ENCODE results near the gene PAK5. TPM values are rescaled to one million over a fixed set of nuclear protein-coding genes. Genes with fewer than 3 reads are reported as not detected.

The PAK5 gene
- total and polyA plus RNA-seq, 5 experiments from 2014 or later, result not detected

DNA sequence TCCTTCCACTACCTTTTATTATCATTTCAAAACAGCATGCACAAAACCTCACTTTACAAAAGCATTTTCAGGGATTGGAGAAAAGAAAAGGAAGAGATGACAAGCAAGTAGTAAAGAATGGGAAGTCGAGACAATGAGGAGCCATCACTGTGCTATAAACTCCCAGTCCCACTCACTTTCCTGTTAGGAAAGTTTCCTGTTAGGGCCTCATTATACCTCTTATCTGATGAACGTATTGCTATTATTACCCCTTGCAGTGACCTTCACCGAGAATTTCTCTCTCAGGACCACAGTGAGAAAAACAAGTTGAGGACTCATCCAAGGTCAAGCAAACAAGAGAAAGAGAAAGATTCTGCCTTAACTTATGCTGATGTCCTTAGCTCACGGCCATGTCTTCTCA is 295.7 kb downstream of the PAK5 start:
- Mint-ChIP-seq H3K9me3 (peaks cover 0 to 15% (median 3%) of the 10 kb centered on the region in 9 donors), H3K27me3 (peaks cover 0 to 13% (median 6%) of the 10 kb centered on the region in 5 donors), H3K36me3 (no peaks in the 10 kb centered on the region), H3K4me1 (no peaks in the 10 kb centered on the region), H3K27ac (no peak overlapping the region), H3K4me3 (no peak overlapping the region)
- no peak for DNase-seq
- POLR2A ChIA-PET, result no interaction called here
- no peak for ATAC-seq

DNA sequence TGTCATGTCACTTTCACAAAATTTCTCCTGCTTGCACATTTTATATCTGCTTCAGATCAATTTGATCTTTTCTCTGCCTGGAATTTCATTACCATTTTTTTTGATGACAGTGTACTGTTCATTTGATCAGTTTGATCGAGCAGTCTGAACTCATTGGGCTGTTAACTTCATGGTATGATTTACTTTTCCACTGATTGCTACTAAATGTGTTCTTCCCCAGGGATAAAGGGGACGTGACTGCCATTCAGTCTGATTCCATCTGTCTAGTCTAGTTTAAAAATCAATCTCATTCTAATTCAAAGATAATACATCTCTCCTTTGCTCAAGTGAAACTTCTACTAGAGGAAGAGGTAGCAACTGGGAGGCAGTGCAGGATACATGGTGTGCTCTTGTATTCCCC is 303.4 kb downstream of the PAK5 start:
- ATAC-seq, result no peak
- H3K27me3 Mint-ChIP-seq, result peaks cover 0 to 7% (median 1%) of the 10 kb centered on the region in 5 donors
- DNase-seq, result no peak
- no peaks in the 10 kb centered on the region for H3K36me3 Mint-ChIP-seq
- no peak overlapping the region for H3K27ac Mint-ChIP-seq
- POLR2A ChIA-PET, result no interaction called here
- no peak overlapping the region for H3K4me3 Mint-ChIP-seq
- peaks cover 0 to 31% (median 0%) of the 10 kb centered on the region in 9 donors for H3K9me3 Mint-ChIP-seq
- H3K4me1 Mint-ChIP-seq, result no peaks in the 10 kb centered on the region

- POLR2A ChIA-PET, result interaction anchor here (0.7 kb wide), 1 partner anchor 1608 kb away, joined by 3 read pairs; no protein-coding TSS in a partner anchor
- Mint-ChIP-seq H3K27me3 (peaks cover 0 to 7% (median 1%) of the 10 kb centered on the region in 5 donors), H3K4me3 (no peak overlapping the region), H3K9me3 (peaks cover 0 to 31% (median 0%) of the 10 kb centered on the region in 9 donors), H3K4me1 (no peaks in the 10 kb centered on the region), H3K27ac (no peak overlapping the region), H3K36me3 (no peaks in the 10 kb centered on the region)
- ATAC-seq (no peak), DNase-seq (no peak)
These were observed 304.9 kb downstream of the PAK5 start for GRCh38 chr20:9534025-9534424.

DNA sequence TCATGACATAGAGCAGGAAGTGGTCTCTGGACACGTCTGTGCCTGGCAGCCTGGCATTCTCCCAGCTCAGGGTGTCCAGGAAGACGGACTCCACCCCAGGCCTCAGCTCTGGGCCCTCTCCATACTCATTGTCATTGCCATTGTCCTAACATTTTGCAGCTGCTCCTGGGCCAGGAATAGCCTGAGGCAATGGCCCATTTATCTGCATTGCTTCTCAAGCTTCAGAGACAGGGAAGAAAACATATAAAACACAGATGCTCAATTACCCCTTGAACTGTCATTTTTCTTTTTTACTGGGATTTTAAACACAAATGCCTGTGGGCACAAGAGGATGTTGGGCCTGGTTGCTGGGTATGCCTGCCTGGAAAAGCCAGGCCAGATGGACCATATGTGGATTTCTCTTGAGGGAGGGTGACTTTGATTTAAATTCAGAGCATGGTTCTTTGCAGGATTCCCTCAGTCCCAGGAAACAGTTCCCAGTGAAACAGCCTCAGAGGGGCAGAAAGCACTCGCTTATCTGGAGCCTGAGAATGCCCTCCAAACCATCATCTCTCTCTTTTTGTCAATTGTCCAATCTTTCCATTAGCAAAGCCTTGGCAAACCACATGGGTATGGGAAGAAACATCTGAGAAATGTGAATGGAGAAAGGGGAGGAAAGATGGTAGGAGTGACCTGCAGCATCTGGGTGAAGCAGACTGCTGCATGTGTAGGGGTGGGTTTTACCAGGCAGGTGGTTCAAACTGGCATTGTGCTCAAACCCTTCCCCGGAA is 306.6 kb downstream of the PAK5 start:
- H3K4me3 Mint-ChIP-seq, result no peak overlapping the region
- no peaks in the 10 kb centered on the region for H3K36me3 Mint-ChIP-seq
- H3K27ac Mint-ChIP-seq, result no peak overlapping the region
- H3K27me3 Mint-ChIP-seq, result peaks cover 0 to 7% (median 2%) of the 10 kb centered on the region in 5 donors
- peaks cover 0 to 31% (median 0%) of the 10 kb centered on the region in 9 donors for H3K9me3 Mint-ChIP-seq
- H3K4me1 Mint-ChIP-seq, result no peaks in the 10 kb centered on the region
- DNase-seq, result no peak
- POLR2A ChIA-PET, result no interaction called here
- ATAC-seq, result no peak

GRCh38 chr20:9531581-9531980 is 307.3 kb downstream of the PAK5 start:
- DNase-seq, result no peak
- peaks cover 0 to 28% (median 0%) of the 10 kb centered on the region in 9 donors for H3K9me3 Mint-ChIP-seq
- H3K27me3 Mint-ChIP-seq, result peaks cover 0 to 11% (median 2%) of the 10 kb centered on the region in 5 donors
- H3K36me3 Mint-ChIP-seq, result no peaks in the 10 kb centered on the region
- no peak overlapping the region for H3K4me3 Mint-ChIP-seq
- ATAC-seq, result no peak
- POLR2A ChIA-PET, result no interaction called here
- H3K4me1 Mint-ChIP-seq, result no peaks in the 10 kb centered on the region
- no peak overlapping the region for H3K27ac Mint-ChIP-seq

DNA sequence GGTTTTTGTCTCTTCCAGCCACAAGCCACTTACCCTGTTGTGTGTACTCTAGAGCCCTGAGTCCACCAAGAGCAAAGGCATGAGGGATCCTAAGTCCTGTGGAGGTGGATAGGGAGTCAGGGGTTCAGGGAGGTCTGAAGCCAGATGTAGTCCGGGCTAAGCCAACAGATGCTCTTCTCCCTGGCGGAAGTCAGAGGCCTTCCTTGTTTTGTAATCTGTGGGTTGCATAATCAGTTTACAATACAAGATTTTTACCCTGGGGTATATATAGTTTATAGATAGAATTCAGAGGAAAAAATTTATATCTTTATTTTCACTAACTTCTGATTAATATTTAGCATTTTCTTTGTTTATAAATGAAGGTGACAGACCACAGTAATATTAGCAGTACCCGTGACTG is 315.2 kb downstream of the PAK5 start:
- DNase-seq, result no peak
- no peak for ATAC-seq
- POLR2A ChIA-PET, result no interaction called here
- Mint-ChIP-seq H3K36me3 (no peaks in the 10 kb centered on the region), H3K4me1 (no peaks in the 10 kb centered on the region), H3K9me3 (peaks cover 0 to 2% (median 0%) of the 10 kb centered on the region in 9 donors), H3K27me3 (peaks cover 12 to 25% (median 18%) of the 10 kb centered on the region in 5 donors), H3K4me3 (no peak overlapping the region), H3K27ac (no peak overlapping the region)

GRCh38 chr20:9520086-9520485 is 318.8 kb downstream of the PAK5 start:
- peaks cover 0 to 2% (median 0%) of the 10 kb centered on the region in 3 donors for H3K36me3 Mint-ChIP-seq
- peaks cover 0 to 11% (median 0%) of the 10 kb centered on the region in 4 donors for H3K4me1 Mint-ChIP-seq
- H3K4me3 Mint-ChIP-seq, result no peak overlapping the region
- POLR2A ChIA-PET, result no interaction called here
- no peak overlapping the region for H3K27ac Mint-ChIP-seq
- no peak for ATAC-seq
- peaks cover 31 to 60% (median 40%) of the 10 kb centered on the region in 5 donors for H3K27me3 Mint-ChIP-seq
- no peak for DNase-seq
- H3K9me3 Mint-ChIP-seq, result peaks cover 0 to 7% (median 0%) of the 10 kb centered on the region in 9 donors

GRCh38 chr20:9518576-9519175 is 320.2 kb downstream of the PAK5 start:
- no peak for ATAC-seq
- peaks cover 0 to 7% (median 0%) of the 10 kb centered on the region in 9 donors for H3K9me3 Mint-ChIP-seq
- peaks cover 41 to 65% (median 51%) of the 10 kb centered on the region in 5 donors for H3K27me3 Mint-ChIP-seq
- DNase-seq, result no peak
- no peak overlapping the region for H3K4me3 Mint-ChIP-seq
- peaks cover 0 to 15% (median 2%) of the 10 kb centered on the region in 4 donors for H3K4me1 Mint-ChIP-seq
- H3K36me3 Mint-ChIP-seq, result peaks cover 0 to 2% (median 0%) of the 10 kb centered on the region in 3 donors
- POLR2A ChIA-PET, result no interaction called here
- no peak overlapping the region for H3K27ac Mint-ChIP-seq

DNA sequence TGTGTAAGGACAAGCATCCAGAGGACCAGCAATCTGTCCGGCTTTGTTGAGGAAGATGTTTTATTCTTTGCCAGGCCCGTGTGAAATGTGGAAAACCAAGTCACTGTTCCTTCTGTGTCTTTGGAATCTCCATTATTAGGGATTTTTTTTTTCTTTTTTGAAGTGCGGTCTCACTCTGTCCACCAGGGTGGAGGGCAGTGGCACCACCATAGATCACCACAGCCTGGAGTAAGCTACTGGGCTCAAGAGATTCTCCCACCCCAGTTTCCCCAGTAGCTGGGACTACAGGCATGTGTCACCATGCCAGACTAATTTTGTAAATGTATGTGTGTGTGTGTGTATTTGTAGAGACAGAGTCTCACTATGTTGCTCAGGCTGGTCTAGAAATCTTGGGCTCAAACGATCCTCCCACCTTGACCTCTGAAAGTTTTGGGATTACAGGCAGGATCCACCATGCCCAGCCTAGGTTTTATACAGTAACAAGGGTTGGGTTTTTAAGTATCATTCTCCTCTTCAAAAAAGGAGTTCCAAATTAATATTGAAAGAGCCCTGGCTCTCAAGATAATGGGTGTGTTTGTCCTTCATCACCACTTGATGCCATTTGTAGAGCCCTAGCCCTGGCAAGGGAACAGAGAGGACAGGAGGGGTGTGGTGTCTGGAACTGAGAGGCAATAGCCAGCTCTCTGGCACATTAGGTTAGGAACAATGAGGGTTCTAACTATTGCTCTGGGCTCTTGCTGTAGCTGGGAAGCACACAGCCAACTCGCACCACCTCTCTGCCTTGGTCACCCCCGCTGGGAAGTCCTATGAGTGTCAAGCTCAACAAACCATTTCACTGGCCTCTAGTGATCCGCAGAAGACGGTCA is 321.3 kb downstream of the PAK5 start:
- peaks cover 0 to 7% (median 0%) of the 10 kb centered on the region in 9 donors for H3K9me3 Mint-ChIP-seq
- ATAC-seq (no peak), DNase-seq (no peak)
- H3K27me3 Mint-ChIP-seq, result peaks cover 42 to 70% (median 53%) of the 10 kb centered on the region in 5 donors
- H3K27ac Mint-ChIP-seq, result no peak overlapping the region
- POLR2A ChIA-PET, result no interaction called here
- H3K36me3 Mint-ChIP-seq, result peaks cover 0 to 2% (median 0%) of the 10 kb centered on the region in 3 donors
- H3K4me3 Mint-ChIP-seq, result no peak overlapping the region
- H3K4me1 Mint-ChIP-seq, result peaks cover 0 to 15% (median 2%) of the 10 kb centered on the region in 4 donors

DNA sequence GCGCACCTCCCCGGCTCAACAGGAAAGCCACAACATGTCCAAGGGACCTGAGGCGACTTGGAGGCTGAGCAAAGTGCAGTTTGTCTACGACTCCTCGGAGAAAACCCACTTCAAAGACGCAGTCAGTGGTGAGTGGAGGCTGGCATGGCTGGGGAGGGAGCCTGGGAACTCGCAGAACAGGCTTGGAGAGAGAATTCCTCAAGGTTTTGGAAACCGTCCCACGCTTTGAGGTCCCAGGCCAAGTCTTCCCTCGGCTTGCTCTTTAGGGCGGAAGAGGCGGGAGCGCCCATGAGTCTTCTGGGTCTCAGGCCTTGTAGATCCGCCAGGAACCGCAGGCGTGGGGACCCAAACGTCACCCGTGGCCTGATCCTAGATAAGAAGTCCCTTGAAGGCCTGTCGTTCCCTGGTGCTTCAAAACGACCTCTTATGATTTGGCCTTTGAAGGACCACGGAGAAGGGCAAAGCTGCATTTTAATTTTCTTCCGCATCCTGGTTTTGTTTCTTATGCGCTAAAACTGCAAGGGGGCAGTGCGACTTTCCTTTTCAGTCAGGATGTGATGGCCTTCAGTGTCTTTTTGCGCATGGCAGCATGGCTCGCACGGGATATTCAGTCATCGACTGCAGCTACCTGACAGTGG is 322.5 kb downstream of the PAK5 start:
- ATAC-seq, result no peak

GRCh38 chr20:9515741-9516233 is 323.1 kb downstream of the PAK5 start:
- peaks cover 0 to 20% (median 2%) of the 10 kb centered on the region in 4 donors for H3K4me1 Mint-ChIP-seq
- H3K36me3 Mint-ChIP-seq, result peaks cover 0 to 2% (median 0%) of the 10 kb centered on the region in 3 donors
- H3K27me3 Mint-ChIP-seq, result peaks cover 48 to 77% (median 55%) of the 10 kb centered on the region in 5 donors
- H3K4me3 Mint-ChIP-seq, result peak overlapping the region in 1 of 10 donors; percentile 52
- POLR2A ChIA-PET, result no interaction called here
- DNase-seq, result no peak
- H3K9me3 Mint-ChIP-seq, result peaks cover 0 to 7% (median 0%) of the 10 kb centered on the region in 9 donors
- no peak for ATAC-seq
- H3K27ac Mint-ChIP-seq, result no peak overlapping the region

More for the DNA sequence above, 322.5 kb downstream of the PAK5 start:
- H3K4me1 Mint-ChIP-seq, result peaks cover 0 to 18% (median 2%) of the 10 kb centered on the region in 4 donors
- peaks cover 0 to 7% (median 0%) of the 10 kb centered on the region in 9 donors for H3K9me3 Mint-ChIP-seq
- H3K27me3 Mint-ChIP-seq, result peaks cover 47 to 79% (median 58%) of the 10 kb centered on the region in 5 donors
- H3K4me3 Mint-ChIP-seq, result peak overlapping the region in 1 of 10 donors; percentile 52
- POLR2A ChIA-PET, result no interaction called here
- DNase-seq, result no peak
- peaks cover 0 to 2% (median 0%) of the 10 kb centered on the region in 3 donors for H3K36me3 Mint-ChIP-seq
- no peak overlapping the region for H3K27ac Mint-ChIP-seq

DNA sequence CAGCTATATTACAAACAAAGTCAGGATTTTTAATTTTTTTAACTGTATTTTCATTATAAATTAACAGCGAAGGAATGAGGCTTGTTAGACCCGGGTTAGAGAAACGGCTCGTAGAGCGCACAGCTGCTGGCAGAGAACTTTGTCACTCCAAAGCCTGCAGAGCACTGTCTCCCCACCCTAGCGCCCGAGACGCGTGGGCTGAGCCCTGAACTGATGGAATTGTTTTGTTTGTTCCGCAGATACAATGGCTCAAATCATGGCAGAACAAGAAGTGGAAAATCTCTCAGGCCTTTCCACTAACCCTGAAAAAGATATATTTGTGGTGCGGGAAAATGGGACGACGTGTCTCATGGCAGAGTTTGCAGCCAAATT is 323.7 kb downstream of the PAK5 start:
- Mint-ChIP-seq H3K4me1 (peaks cover 0 to 21% (median 2%) of the 10 kb centered on the region in 4 donors), H3K4me3 (peak overlapping the region in 1 of 10 donors; percentile 52), H3K27ac (no peak overlapping the region), H3K36me3 (peaks cover 0 to 2% (median 0%) of the 10 kb centered on the region in 3 donors), H3K9me3 (peaks cover 0 to 7% (median 0%) of the 10 kb centered on the region in 9 donors), H3K27me3 (peaks cover 44 to 71% (median 51%) of the 10 kb centered on the region in 5 donors)
- DNase-seq, result no peak
- POLR2A ChIA-PET, result no interaction called here
- ATAC-seq, result no peak

All from naive thymus-derived CD8-positive, alpha-beta T cell (primary cell).